OCI-M1 (cell line): ENCODE data around the gene SPI1.

Source experiments
- DNase-seq: peaks from one replicate; lab custom pipeline; 2025; lab: John Stamatoyannopoulos, UW

SPI1 gene

DNA sequence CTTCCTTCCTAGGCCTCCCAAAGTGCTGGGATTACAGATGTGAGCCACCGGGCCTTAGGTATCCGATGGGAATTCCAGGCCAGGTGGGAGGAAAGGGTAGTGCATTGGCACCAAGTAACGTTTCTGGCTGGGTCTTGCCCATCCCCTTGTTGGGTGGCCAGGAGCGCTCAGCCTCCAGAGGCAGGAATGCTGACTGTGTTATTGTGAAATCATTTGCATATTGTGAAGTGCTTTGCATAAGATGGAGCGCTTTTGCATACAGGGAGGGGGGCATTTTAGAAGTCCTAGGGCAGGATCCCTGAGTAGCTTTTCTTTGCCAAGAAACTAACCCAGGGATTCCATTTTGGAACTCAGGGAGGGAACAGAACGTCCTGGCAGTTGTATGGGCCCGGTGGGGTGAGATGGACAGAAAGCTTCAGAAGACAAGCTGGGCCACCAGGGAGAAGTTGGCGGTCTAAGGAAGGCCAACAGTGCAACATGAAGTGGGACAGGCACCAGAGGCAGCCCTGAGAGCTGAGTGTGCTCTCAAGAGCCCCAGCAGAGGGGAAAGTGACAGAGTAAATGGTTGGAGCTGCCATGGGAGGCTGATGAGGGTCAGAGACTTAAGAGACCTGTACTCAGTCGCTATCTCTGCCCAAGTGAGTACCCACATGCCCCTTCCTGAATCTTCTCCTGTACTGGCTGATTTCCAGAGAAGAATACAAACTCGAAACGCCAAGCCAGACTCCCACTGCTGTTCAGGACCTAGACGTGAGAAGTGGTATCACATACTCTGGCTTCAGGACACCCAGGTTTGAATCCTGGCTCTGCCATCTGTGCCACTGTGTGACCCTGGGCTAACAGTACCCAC is 28.8 kb upstream of the SPI1 start:
- peak; percentile 62 for DNase-seq

- no peak for DNase-seq
Measured at GRCh38 chr11:47403571-47403970, 25.2 kb upstream of the SPI1 start.

- no peak for DNase-seq
Measured at GRCh38 chr11:47403135-47403534, 24.8 kb upstream of the SPI1 start.

DNA sequence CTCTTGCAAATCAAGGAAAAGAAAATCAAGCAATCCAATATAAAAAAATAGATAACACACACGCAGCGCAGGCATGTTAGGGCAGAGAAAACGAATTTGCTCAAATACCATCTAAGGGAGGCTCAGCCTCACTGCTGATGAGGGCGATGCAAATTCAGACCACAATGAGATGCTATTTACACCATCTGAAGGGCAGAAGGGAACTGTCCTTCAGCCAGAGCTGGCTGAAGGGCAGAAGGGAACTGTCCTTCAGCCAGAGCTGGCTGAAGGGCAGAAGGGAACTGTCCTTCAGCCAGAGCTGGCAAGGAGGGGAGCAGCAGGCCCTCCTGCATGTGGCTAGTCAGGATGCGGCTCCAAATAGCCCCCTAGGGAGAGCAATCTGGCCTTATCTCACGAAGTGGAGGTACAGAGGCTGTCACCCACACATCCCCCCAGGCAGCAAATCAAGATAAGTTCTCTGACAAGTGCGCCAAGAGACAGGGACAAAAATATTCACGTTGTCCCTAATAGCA is 22.5 kb upstream of the SPI1 start:
- peak; percentile 81 for DNase-seq

GRCh38 chr11:47399860-47400767 is 21.8 kb upstream of the SPI1 start:
- peak; percentile 72 for DNase-seq

GRCh38 chr11:47398551-47398950 is 20.2 kb upstream of the SPI1 start:
- no peak for DNase-seq

DNA sequence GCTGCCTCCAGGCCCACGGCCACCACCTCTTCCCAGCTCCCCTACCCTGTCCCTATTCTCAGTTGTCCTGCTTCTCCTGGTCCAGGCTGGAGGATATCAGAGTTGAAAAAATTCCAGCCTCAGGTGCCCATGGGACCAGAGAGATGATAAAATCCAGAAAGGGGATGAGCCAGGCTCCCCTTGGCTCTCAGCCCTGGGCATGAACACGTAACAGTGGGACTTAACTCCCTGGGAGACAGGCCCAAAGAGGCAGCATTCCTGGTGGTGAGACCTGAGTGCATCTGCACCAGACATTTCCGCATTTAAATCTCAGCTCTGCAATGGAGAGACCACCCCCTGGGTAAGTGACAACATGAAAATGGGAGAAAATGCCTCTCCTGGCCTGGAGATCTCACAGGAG is 19.7 kb upstream of the SPI1 start:
- no peak for DNase-seq

DNA sequence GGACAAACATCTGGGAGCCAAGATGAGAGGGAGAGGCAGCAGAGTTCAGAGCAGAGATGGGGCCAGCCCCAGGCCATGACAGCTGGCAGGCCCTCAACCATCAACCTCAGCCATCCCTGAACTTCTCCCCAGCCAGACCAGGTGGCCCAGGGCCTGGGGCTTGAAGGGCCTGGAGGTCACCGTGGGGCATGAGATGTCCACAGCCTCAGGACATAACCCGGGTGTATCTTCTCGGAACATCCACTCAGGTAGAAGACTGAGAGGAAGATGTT is 17.6 kb upstream of the SPI1 start:
- no peak for DNase-seq

- no peak for DNase-seq
Measured at GRCh38 chr11:47395223-47396048, 17.1 kb upstream of the SPI1 start.

DNA sequence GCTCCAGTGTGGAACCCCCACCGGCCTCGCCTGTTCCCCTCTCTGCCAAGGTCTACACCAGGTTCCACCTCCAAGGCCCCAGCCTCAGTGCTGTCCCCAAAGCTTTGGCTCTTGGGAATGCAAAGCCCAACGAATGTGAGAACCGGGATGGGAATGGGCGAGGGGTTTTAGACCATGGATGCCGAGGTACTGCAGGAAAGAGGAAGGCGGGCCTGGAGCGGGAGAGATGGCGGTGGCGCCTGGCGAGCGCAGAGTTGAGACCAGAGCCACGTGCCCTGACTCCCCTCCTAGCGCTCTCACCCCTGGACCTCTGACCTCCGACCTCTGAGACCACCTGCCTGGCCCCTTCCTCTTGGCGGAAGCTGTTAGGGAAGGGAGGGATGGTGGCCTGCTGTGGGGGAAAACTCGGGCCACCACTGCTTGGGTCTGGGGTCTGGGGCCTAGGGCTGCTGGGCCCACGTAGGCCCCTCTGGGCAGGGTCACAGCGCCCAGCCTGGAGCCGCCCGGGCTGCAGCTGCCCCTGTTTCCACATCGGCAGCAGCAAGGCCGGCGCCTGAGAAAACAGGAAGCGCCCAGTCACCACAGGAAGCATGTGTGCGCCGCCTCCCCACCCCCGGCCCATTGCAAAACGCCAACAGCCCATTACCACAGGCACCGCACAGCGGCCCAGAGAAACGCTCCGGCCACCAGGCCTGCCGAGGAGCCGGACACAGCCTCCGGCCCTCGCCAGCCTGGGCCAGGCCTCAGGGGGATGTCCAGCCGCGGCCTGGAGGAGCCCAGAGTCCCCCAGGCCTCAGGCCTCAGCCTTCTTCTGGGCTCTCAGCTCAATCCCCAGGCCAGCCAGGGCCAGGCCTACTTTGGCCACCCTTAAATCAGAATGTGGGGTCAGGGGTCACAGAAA is 16.2 kb upstream of the SPI1 start:
- DNase-seq = peak; percentile 92

DNA sequence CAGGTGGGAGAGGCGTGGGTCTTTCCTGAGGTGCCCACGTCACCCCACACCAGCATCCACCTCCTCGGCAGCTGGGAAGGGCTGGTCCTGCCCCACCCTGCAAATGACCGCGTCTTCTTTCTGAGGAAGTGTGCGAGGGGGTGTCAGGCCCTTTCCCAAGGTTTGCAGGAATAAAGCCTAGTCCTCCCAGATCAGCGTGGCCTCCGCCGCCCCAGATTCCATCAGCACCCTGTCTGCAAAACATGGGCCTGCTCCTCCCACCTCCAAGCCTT is 15.6 kb upstream of the SPI1 start:
- DNase-seq = no peak

DNA sequence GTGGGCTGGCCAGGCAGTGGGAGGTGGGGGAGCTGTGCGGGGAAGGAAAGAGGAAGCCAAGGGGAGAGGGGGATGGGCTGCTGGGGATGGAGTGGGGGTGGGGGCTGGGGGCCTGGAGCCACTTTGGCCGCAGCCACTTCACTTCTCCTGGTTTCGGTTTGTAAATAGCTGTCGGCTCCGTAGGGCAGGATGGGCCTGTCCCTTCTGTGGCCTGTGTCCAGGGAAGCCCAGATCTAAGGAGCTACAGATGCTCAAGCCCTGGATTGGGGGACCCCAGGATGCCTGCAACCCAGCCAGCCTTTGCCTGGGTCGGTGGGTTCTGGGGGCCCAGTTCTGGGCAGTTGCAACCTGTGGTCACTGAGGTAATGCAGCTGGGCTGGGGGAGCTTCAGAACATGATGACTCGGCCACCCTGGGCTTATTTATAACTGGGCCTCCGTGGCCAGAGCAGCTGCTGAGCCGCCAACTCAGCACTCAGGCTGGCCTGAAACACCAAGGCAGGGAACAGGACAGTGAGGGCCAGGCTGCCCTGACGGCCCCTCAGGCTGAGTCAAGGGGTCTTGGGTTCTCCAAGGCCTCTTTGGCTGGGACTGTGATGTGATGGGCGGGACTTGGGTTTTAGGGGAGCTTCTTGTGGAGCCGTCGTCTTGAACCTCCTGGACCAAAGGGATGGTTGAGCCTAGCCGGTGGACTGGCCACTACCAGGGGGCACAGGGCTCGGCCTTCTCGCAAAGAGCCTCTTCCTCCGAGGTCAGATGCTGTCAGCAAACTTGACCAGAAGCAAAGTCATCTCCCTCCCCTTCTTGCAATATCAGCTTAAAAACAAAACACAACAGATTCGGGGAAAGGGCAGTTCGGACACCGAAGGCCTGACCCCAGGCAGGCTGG is 15.1 kb upstream of the SPI1 start:
- peak; percentile 92 for DNase-seq

- no peak for DNase-seq
Measured at GRCh38 chr11:47392546-47393162, 14.3 kb upstream of the SPI1 start.

DNA sequence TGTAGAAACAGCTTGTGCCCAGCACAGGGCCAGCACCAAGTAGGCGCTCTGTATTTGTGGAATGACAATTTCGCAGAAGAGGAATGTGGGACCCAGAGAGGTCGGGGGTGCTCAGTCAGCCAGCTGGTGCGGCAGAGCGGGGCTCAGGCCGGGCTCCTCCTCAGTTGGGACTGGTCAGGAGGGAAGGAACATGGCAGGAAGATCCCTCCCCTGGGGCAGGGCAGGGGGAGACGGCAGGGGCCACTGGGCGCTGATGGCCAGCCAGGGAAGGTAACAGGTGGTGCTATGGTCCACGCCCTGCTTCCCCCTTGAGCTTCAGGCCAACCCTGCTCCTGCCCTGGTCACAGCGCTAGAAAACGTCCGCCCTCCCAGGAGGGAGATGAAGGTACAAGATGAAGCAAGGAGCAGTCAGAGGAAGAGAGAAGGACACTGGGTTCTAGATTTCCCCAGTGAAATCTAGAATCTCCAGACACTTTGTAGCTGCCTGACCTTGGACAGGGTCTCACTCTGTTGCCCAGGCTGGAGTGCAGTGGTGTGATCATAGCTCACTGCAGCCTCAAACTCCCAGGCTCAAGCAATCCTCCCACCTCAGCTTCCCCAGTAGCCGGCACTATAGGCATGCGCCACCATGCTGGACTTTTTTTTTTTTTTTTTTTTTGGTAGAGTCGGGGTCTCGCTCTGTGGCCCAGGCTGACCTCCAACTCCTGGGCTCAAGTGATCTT is 13.5 kb upstream of the SPI1 start:
- no peak for DNase-seq

DNA sequence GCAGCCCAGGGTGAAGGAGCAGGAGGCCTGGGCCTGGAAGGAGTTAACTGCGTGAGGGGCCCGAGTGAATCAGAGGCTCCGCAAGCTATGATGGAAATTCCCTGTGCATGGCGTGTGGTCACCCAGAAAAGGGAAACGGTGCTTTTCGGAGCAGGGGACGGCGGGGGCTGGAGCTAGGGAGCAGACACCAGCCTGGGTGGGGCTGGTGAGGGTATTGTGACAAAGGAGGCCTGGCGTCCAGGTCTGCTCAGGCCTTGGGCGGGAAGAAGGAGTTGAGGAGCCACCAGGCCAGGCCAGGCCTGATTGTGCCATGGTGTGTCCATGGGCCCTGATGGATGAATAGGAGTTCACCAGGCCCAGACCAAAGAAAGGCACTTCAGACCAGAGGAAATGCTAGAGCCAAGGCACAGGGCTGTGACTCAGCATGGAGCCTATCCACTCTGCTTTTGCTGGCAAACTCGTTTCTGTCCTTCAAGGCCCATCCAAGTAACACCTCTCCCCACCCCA is 12.8 kb upstream of the SPI1 start:
- no peak for DNase-seq

DNA sequence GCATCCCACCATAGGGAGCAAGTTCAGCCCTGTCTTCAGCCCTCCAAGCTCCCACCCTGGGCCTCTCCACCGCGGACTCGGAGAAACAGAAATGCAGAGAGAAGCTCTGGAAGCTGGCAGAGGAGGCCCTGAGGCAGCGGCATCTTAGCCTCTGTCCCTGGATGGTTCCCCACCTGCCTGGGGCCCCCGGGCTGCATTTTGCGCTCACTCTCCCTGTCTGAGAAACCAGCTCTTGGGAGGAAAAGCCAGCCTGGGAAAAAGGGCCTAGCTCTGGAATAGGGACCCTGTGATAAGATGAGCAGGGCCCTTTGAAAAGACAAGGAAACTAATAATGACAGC is 12.0 kb upstream of the SPI1 start:
- no peak for DNase-seq

DNA sequence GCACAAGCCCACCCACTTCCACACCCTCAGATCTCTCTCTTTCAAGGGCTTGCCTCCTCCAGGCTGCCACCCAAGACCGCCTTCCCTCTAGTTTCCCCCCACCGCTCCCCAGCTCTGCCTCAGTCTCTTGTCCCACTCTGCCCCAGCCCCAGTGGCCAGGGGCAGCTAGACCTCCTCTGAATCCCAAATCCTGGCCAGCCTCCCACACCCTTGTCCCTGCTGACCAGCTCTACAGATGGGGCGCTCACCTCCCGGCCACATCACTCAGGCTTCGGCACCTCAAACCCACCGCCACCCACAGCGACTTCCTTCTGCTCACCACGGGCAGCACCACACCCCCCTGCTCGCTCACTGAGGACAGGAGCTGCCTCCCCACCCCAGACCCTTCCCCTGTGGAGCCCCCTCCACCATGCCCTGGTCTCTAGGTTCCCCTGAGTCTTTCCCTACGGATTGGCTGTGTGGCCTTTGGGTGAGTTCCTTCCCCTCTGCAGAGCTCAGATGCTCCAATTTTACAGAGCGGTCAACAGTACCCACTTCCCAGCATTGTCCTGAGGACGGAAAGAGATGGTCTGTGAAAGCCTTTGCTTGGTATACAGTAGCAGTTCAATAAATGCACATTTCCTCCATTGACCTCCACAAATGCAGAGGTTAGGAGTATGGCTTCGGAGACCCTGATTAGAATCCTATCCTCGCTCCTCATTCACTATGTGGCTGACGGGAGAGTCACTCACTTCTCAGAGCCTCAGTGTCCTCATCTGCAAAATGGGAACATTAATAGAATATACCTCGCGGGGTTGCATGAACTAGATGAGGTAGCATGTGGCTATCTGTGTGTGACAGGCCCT is 11.5 kb upstream of the SPI1 start:
- no peak for DNase-seq
